Skeletal muscle satellite cell (primary cell): Measurements from ENCODE around the gene GATAD2B.
"Not testable (repeated sequence)": the region's sequence is repeated elsewhere in the genome, so short reads cannot be mapped to it uniquely, and the experiment has no call there.

Experiments
- H3K27me3 ChIP-seq: 2 replicates; pipeline ENCODE4 v1.7.0; 2013; ENCODE audit warnings: low read length; ENCODE audit not compliant: control insufficient read depth, insufficient read depth
- H3K36me3 ChIP-seq: 2 replicates; pipeline ENCODE4 v1.7.0; 2013; ENCODE audit warnings: mild to moderate bottlenecking, control low read depth, low read length; ENCODE audit not compliant: insufficient read depth
- H3K4me1 ChIP-seq: 2 replicates; pipeline ENCODE4 v1.7.0; 2013; ENCODE audit warnings: low read length; ENCODE audit not compliant: control insufficient read depth, insufficient read depth
- H3K4me2 ChIP-seq: 2 replicates; pipeline ENCODE4 v1.7.0; 2013; ENCODE audit warnings: mild to moderate bottlenecking, low read length
- H3K4me3 ChIP-seq: 2 replicates; pipeline ENCODE4 v1.7.0; 2013; ENCODE audit warnings: low read length
- H3K9ac ChIP-seq: 2 replicates; pipeline ENCODE4 v1.7.0; 2013; ENCODE audit warnings: mild to moderate bottlenecking, low read depth, low read length, moderate library complexity
- H3K9me3 ChIP-seq: replicated peaks from 2 replicates; pipeline ENCODE4 v1.7.0; 2013; ENCODE audit warnings: mild to moderate bottlenecking, control low read depth, low read length

The GATAD2B gene

DNA sequence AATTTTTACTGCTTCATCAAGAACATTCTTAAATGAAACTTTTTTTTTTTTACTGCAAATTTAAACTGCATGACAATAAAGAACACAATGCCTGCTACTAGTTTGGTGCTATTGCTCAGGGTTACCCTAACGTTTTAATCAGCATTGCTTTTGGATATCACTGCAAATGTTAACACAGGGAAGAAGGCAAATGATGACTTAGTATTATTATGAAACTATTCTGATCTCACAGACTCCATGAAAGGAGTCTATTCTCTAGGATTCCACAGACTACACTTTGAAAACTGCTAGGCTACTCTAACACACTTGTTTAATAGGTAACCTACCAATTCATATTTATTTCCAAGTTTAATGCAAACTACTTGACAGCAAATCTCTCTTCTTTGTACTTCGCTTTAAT is 49.8 kb downstream of the GATAD2B start:
- H3K4me2 ChIP-seq = no peak overlapping the region
- H3K9me3 ChIP-seq = no peaks in the 10 kb centered on the region
- H3K4me1 ChIP-seq = no peaks in the 10 kb centered on the region
- H3K9ac ChIP-seq = no peak overlapping the region
- H3K27me3 ChIP-seq = no peaks in the 10 kb centered on the region
- no peak overlapping the region for H3K4me3 ChIP-seq
- no peaks in the 10 kb centered on the region for H3K36me3 ChIP-seq

DNA sequence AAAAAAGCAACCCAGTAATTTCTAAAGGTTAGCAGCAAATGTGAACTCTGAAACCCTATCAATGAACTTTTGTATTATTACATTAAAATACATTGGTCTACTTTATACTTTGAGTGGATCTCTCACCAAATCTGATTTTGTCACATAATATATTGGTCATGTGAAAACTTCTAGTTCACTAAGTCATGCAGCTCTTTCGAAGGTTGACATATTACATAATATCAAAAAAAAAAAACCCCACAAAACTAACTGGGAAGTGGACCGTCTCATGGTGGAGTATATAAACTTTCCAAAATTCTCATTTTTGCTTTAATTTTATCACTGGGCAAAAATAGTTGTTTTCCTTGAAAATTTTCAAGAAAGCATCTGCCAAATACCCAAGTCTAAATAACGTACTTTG is 50.4 kb downstream of the GATAD2B start:
- Histone ChIP-seq H3K4me1 (no peaks in the 10 kb centered on the region), H3K4me2 (no peak overlapping the region), H3K36me3 (no peaks in the 10 kb centered on the region), H3K9ac (no peak overlapping the region), H3K27me3 (no peaks in the 10 kb centered on the region), H3K4me3 (no peak overlapping the region), H3K9me3 (no peaks in the 10 kb centered on the region)

DNA sequence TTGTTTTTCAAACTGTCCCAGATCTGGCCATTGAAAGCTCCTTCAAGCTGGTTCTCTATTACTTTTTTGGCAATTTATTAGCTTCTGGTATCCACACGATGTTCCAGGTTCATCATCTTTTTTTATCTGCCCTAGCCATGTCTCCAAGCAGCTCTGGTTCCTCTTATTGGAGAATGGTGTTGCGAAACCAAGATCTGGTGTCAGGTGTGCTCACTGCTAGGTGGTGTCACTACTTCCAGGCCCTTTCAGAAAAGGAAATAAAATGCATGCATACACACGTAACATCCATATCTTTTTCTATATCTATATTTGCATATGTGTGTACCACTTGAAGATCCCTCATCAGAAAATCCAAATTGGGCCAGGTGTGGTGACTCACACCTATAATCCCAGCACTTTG is 53.3 kb downstream of the GATAD2B start:
- Histone ChIP-seq H3K4me2 (no peak overlapping the region), H3K36me3 (no peaks in the 10 kb centered on the region), H3K9me3 (no peaks in the 10 kb centered on the region), H3K9ac (no peak overlapping the region), H3K27me3 (no peaks in the 10 kb centered on the region), H3K4me1 (peaks cover 4% of the 10 kb centered on the region), H3K4me3 (no peak overlapping the region)

DNA sequence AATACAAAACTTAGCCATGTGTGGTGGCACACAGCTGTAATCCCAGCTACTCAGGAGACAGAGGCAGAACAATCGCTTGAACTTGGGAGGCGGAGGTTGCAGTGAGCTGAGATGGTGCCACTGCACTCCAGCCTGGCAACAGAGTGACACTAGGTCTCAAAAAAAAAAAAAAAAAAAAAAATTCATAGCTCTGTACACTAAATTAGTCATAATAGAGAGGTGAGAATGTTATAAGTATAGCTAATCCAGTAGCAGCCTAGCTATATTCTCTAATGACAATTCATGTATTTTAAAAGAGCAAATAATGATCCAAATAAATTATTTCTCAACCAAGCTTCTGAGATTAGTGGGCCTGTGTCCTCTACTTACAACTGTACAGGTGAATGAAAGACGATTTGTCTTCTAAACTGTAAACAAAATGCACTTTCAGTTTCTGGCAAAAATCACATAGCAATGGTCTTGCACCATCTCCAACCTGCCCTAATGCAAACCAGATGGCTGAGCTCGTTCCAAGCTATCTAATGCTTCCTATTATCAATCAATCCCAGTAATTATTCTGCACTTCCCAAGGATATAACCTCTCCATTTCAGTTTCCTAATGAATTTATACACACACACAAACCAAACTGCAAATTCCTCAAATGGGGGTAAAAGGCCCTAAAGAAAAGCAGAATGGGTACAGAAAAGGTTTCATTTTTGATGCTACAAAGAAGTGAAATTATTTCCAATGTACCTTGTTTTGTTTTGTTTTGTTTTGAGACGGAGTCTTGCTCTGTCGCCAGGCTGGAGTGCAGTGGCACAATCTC is 56.5 kb downstream of the GATAD2B start:
- no peaks in the 10 kb centered on the region for H3K36me3 ChIP-seq
- no peaks in the 10 kb centered on the region for H3K27me3 ChIP-seq
- peaks cover 4% of the 10 kb centered on the region for H3K4me1 ChIP-seq

DNA sequence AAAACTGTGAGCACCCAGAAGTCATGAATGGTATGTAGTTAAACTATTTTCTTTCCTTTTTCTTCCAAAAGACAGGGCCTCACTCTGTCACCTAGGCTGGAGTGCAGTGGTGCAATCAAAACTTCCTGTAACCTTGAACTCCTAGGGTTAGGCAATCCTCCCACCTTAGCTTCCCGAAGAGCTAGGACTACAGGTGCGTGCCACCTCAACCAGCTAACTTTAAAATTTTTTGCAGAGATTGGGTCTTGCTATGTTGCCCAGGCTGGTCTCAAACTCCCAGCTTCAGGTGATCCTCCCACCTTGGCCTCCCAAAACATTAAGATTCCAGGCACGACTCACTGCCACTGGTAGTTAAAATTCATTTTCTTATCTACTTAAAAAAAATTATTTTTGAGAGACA is 62.5 kb downstream of the GATAD2B start:
- no peaks in the 10 kb centered on the region for H3K27me3 ChIP-seq
- no peak overlapping the region for H3K4me3 ChIP-seq
- no peaks in the 10 kb centered on the region for H3K9me3 ChIP-seq
- no peaks in the 10 kb centered on the region for H3K4me1 ChIP-seq
- no peak overlapping the region for H3K9ac ChIP-seq
- no peak overlapping the region for H3K4me2 ChIP-seq
- peaks cover 5% of the 10 kb centered on the region for H3K36me3 ChIP-seq

More for the DNA sequence above, 56.5 kb downstream of the GATAD2B start:
- Histone ChIP-seq H3K9ac (no peak overlapping the region), H3K9me3 (no peaks in the 10 kb centered on the region), H3K4me3 (no peak overlapping the region), H3K4me2 (no peak overlapping the region)

DNA sequence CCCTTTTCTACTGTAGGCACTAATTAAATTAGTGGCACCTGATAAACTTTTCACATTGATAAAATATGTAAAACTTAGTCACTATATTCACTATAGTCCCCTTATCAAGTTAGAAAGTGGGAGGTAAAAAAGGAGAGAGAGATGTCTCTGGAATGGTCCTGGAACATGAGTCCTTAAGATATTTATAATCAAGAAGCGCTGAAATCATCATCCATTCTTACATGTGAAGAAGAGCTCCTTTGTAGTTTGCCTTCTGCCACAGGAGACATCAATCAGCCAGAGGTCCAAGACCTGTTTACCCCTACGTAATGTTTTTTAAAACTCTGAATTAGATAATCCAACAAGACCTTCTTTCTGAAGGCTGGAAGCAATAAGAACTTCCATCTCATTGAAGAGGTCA is 65.3 kb downstream of the GATAD2B start:
- H3K4me2 ChIP-seq = no peak overlapping the region
- H3K4me1 ChIP-seq = no peaks in the 10 kb centered on the region
- H3K27me3 ChIP-seq = no peaks in the 10 kb centered on the region
- H3K9me3 ChIP-seq = no peaks in the 10 kb centered on the region
- H3K9ac ChIP-seq = no peak overlapping the region
- H3K36me3 ChIP-seq = peaks cover 5% of the 10 kb centered on the region
- H3K4me3 ChIP-seq = no peak overlapping the region

DNA sequence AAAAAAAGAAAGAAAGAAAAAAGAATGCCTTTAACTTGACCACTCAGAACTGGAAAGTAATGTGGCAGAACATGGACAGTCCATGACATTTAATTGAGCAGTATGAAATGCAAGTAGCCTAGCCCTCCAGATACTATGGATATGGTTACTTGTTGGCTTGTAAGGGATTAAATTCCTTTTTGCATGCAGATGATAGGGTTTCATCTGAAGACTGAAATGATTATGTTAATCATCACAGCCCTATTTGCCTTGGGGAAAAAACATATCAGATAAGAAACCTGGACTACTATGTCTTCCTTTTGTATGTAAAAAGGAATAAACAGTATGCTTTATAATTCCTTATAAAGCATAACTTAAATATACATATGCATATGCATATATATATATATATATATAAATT is 66.0 kb downstream of the GATAD2B start:
- H3K27me3 ChIP-seq = no peaks in the 10 kb centered on the region
- H3K4me2 ChIP-seq = no peak overlapping the region
- H3K9me3 ChIP-seq = no peaks in the 10 kb centered on the region
- no peak overlapping the region for H3K9ac ChIP-seq
- no peak overlapping the region for H3K4me3 ChIP-seq
- H3K36me3 ChIP-seq = peaks cover 5% of the 10 kb centered on the region
- no peaks in the 10 kb centered on the region for H3K4me1 ChIP-seq

DNA sequence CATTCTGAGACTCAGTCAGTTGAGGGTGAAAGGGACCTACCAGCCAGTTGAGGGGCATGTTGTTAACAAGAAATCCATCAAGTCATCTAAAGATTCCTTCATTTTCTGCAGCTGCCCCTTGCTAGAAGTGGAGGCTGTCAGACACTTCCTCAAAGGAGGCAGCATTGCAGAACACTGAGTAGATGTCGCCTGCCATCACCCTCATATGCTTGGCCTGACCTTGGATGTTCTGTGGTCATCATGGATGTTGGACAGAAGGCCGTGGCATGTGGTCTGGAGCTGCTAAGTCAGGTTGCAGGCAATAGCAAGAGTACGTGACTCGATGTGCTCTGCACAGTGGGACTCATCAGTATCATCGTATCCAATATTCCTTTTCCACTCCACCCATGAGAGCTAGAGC is 70.6 kb downstream of the GATAD2B start:
- Histone ChIP-seq H3K4me1 (no peaks in the 10 kb centered on the region), H3K27me3 (no peaks in the 10 kb centered on the region), H3K4me2 (no peak overlapping the region), H3K4me3 (no peak overlapping the region), H3K36me3 (peaks cover 9% of the 10 kb centered on the region), H3K9ac (no peak overlapping the region), H3K9me3 (no peaks in the 10 kb centered on the region)

DNA sequence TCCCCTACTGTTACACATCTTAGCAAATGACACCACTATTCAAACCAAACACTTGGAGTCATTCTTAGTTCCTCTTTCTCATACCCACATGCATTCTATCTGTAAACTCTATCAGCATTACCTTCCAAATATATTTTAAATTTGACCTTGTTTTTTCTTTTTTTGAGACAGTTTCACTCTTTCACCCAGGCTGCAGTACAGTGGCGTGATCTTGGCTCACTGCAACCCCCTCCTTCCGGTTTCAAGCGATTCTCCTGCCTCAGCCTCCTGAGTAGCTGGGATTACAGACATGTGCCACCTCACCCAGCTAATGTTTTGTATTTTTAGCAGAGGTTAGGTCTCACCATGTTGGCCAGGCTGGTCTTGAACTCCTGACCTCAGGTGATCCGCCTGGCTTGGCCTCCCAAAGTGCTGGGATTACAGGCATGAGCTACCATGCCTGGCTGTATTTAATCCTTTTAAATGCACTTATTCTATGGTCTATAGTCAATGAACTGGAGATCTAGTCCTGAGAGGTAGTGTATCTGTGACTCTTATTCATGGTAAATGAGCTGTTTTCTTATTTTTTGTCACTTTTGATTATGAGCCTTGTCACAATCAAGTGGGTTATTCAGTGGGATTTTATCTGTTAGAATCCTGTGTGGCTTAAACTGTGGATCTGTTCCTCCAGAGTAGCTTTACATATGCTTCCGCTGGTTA is 73.1 kb downstream of the GATAD2B start:
- Histone ChIP-seq H3K4me1 (no peaks in the 10 kb centered on the region), H3K4me2 (no peak overlapping the region)

DNA sequence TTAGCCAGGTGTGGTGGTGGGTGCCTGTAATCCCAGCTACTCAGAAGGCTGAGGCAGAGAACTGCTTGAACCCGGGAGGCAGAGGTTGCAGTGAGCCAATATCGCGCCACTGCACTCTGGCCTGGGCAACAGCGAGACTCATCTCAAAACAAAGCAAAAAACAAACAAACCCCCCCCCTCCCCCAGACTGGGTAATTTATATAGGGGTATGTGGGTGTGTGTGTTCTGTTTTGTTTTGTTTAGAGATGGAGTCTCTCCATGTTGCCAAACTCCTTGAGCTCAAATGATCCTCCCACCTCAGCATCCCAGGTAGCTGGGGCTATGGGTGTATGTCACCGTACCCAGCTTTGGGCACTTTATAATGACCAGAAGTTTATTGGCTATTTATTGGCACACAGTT is 74.0 kb downstream of the GATAD2B start:
- Histone ChIP-seq H3K4me1 (no peaks in the 10 kb centered on the region), H3K36me3 (peaks cover 4% of the 10 kb centered on the region), H3K9me3 (no peaks in the 10 kb centered on the region), H3K4me3 (no peak overlapping the region), H3K9ac (no peak overlapping the region), H3K27me3 (no peaks in the 10 kb centered on the region), H3K4me2 (no peak overlapping the region)

More for the DNA sequence above, 73.1 kb downstream of the GATAD2B start:
- Histone ChIP-seq H3K4me3 (no peak overlapping the region), H3K9ac (no peak overlapping the region), H3K27me3 (no peaks in the 10 kb centered on the region), H3K9me3 (no peaks in the 10 kb centered on the region), H3K36me3 (peaks cover 4% of the 10 kb centered on the region)

DNA sequence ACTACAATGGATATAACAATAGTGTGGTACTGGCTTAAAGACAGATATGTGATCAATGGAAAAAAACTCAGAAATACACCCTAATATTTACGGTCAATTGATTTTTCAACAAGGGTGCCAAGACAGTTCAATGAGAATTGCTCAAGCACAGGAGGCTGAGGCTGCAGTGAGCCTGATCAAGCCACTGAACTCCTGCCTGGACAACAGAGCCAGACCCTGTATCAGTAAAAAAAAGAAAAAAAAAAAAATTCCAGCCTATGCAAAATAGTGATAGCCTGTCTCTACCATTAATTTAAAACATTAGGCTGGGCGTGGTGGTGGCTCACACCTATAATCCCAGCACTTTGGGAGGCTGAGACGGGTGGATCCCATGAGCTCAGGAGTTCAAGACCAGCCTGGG is 77.6 kb downstream of the GATAD2B start:
- H3K27me3 ChIP-seq = no peaks in the 10 kb centered on the region
- no peak overlapping the region for H3K9ac ChIP-seq
- no peak overlapping the region for H3K4me2 ChIP-seq
- peaks cover 5% of the 10 kb centered on the region for H3K4me1 ChIP-seq
- H3K36me3 ChIP-seq = no peaks in the 10 kb centered on the region
- H3K9me3 ChIP-seq = no peaks in the 10 kb centered on the region
- no peak overlapping the region for H3K4me3 ChIP-seq

DNA sequence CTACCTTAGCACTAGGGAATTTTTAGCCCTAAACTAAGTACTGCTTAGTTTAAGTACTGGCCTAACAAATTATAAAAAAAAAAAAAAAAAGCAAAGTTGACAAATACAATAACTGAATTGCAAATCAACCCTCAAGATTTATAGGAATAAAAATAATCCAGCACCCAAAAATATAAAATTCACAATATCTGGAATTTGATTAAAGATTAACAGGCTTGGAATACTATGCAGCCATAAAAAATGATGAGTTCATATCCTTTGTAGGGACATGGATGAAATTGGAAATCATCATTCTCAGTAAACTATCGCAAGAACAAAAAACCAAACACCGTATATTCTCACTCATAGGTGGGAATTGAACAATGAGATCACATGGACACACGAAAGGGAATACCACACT is 78.4 kb downstream of the GATAD2B start:
- H3K9ac ChIP-seq, H3K27me3 ChIP-seq, H3K4me3 ChIP-seq: not testable (repeated sequence)

More for the DNA sequence above, 78.4 kb downstream of the GATAD2B start:
- H3K4me2 ChIP-seq, H3K9me3 ChIP-seq, H3K36me3 ChIP-seq, H3K4me1 ChIP-seq: not testable (repeated sequence)
